NCI-H226 (cell line): ENCODE data around the gene USP1.

ENCODE experiments used
- DNase-seq: peaks from one replicate; pipeline ENCODE4 v3.0.0-alpha.2; 2015

USP1 gene

DNA sequence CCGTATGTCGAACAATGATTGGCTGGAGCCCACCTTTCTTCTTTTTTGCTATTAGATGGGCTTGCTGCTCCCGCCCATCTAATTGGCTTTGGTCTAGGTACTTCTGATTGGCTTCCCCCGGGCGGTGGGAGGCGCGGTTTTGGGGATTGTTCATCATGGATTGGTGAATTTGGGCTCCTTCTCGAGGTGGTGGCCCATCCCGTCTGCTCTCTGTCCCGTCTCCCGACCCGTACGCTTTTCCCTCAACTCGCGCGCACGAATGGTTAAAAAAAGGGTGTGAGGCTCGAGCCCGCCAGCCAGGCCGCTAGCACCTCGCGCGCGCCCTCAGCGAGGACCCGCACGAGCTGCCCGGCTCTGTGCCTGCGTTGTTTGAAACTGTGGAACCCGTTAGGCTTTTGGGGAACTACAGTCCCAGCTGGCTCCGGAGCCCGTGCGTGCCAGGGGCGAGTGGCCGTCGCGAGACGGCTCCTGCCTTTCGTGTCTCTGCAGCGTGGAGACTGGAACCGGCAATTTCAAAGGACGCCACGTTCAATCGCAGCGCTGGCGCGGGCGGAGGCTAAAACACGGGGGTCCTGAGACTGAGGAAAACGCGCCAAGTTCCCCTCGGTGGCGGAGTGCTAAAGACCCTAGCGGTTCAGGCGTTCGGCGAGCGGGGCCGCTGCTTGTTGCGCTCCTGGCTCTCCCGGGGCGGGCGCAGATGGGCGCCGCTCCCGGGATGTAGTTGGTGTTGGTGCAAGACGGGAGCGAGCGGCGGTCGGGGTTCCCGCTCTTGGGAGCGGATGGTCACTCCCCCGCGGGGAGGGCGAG, at the start of gene USP1:
USP1 (plus strand) TSS at position 584 of the 807 bp plus-strand sequence. CDS start 2,819 bp downstream, outside the sequence.
- peak; percentile 100 for DNase-seq

- no peak for DNase-seq
These were observed 47.3 kb upstream of the USP1 start for GRCh38 chr1:62389531-62389930.

DNA sequence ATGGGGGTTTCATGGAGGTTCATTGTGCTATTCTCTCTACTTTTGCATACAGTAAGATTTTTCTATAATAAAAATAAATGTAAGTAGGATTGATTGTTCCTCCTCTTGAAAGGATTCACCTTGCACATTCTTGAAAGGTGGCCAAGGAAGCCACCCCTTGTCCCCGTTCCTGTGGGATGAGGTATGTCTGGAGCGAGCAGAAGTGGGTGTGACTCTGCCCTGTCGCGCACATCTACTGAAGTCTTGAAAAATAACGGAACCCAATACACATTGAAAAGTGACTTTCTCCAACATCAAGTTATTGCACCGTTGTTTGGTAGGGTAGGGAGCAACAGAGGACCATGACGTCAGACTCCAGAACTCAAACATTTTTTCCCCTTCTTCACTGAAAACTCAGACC, 46.8 kb upstream of the USP1 start:
- no peak for DNase-seq

DNA sequence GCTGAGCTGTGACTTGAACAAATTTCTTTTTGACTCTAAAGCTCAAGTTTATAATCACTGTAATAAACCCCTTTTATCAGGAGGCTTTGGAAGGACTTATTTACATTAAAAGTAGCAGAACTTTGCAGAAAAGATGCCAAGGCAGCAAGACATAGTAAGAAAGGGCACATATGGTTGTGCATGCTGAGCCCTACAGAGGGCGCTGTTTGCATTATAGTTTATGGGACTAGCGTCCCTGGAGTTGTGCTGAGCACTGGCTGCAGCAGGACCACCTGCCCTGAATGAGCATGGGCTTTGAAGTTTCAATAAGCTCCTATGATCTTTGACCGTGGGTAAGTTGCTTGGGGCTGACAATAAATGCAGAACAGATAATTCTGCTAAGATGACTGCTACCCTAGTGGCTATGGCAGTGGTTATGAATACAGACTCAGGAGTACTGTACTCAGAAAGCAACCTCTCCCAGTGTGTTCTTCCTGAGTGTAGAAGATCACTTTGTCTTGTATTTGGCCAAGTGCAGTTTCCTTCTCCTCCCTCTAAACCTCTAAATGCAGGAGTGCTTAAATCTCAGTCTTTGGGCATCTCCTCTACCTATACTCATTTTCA, 45.4 kb upstream of the USP1 start:
- DNase-seq = no peak

DNA sequence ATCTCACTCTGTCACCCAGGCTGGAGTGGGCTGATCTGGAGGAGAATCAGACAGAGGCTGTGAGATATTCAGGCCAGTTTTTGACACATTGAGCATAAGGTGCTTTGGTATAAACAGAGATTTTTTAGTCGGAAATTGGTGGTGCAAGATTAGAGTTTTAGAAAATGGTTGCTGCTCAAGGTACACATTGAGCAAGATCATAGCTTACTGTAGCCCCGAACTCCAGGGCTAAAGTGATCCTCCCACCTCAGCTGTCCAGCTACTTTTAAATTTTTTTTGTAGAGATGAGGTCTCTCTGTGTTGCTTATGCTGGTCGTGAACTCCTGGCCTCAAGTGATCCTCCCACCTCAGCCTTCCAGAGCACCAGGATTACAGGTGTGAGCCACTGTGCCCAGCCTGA, 43.9 kb upstream of the USP1 start:
- no peak for DNase-seq

GRCh38 chr1:62394646-62395045, 42.2 kb upstream of the USP1 start:
- no peak for DNase-seq

DNA sequence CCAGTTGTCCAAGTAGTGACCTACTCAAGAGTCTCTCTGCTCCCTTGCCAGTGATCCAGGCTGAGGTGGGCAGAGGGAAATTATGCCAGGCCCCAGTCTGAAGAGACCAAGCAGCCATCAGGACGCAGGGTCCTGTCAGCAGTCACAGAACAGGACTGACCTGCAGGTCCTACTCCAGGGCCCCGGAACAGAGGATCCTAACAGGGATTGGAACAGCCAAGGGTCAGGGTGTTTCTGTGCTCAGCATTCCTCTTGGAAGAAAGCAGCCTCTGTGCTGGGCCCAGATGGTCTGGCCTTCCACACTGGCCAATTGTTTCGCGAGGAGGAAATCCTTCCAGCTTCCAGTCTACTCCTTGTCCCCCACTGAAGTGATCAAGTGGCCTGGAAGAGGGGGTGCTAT, 41.6 kb upstream of the USP1 start:
- no peak for DNase-seq

DNA sequence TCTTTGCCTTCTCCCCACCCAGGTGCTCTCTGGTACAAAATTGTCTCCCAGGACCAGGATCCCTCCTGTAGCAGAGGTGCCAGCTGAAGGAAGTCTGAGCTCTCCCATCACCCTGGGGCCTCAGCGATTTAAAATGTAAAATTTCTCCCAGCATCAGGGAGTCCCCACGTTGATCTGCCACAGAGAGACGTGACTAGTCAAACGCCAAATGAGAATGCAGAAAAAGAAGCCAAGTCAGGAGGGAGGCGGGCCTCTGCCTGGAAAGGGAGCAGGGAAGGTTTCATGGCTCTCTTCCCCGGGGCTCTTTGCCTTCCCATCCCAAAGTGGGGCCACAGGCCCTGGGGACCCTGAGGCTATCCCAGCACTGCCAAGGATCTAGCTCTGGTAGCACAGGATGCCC, 40.0 kb upstream of the USP1 start:
- DNase-seq = no peak

DNA sequence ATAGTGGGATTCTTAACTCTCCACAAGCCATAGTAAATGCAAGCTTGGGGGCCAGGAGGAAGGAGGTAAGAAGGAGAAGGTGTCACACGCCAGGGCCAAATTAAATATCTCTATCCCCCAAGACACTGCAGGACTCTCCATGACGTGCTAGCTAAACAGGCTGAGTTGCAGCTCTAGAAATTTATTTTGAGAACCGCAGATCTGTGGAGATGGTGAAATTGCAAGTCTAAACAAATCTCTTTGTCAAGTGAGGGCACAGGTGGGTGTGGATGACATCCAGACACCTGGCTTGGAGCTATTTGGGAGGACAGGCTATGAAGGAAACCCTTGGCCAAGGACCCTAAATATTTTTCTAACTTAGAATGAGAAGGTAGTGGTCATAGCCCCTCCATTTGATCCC, 39.5 kb upstream of the USP1 start:
- DNase-seq = no peak

DNA sequence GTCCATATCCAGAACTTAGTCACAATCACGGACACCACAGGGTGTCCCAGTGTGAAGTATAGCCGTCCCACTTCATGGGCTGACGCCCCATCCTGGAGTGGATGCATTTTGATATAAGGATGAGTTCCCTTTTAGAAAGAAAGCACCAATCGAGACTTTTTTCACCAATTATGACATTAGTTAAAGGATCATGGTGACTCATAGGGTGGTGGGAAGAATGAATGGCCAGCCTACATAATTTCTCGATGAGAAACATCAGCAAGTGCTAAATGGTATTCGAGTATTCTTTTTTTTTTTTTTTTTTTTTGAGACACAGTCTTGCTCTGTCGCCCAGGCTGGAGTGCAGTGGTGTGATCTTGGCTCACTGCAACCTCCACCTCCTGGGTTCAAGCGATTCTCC, 38.5 kb upstream of the USP1 start:
- peak; percentile 27 for DNase-seq

DNA sequence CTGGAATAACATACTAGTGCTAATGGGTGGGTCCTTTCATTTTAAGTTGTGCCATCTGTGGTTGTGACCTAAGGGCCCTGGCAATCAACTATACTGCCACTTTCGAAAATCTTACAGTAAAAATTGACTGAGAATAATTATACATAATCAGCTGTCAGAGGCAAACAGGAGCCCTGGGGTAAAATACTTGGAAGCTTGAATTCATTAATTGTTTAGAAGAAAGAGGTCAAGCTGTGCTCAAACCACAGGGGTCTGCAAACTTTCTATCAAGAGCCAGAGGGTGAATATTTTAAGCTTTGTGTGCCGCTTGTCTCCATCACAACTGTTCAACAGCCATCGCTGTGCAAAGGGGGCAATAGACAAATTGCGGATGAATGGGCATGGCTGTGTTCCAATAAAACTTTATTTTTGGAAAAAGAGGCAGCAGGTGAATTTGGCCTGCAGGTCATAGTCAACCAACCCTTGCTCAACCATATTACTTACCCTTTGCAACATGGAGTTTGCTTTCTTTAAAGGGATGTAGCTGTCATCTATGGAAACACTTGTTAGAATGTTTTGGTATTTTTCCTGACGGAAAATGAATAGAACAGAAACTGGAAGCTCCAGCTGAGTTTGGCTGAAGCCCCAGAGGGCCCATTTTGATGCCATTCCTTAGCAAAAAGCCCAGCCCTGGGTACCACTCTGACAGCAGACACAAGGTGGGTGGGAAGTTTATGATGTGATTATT, 35.7 kb upstream of the USP1 start:
- DNase-seq = no peak

- DNase-seq = no peak
These were observed 31.6 kb upstream of the USP1 start for GRCh38 chr1:62405247-62405646.

DNA sequence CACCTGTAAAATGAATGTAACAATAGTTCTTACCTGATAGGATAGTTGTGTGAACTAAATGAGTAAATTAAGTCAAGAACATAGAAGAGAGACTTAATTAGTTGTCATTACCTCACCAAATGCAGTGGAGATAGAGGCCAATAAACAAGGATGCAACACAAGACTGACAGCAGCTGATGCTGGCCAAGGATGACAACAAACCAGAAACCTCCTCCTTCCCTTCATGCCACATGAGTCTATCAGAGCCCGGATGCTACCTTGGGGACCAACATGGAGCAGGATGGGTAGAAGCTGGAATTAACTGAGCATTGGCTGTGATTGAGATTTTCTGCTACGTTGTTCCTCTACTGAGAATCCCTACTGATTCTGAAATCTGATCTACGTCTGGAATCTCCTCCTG, 30.3 kb upstream of the USP1 start:
- no peak for DNase-seq

DNA sequence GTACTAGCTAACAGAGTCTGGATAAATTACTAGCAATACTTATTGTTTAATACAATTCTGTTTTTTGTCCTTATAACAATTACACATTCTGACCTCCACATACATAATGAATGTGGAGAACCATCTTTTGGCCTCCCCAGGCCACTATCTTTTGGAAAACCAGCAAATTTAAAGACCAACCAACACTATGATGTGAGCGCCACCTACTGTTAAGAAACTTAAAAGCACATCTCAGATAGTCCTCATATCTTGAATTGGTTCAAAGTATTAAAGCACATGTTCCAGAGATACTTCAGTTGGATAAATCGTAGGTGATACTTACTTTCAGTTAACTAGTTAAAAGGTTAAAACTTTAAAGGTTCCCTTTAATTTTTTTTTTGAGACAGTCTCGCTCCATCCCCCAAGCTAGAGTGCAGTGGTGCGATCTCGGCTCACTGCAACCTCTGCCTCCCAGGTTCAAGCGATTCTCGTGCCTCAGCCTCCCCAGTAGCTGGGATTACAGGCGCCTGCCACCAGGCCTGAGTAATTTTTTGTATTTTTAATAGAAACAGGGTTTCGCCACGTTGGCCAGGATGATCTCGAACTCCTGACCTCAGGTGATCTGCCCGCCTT, 29.3 kb upstream of the USP1 start:
- no peak for DNase-seq

DNA sequence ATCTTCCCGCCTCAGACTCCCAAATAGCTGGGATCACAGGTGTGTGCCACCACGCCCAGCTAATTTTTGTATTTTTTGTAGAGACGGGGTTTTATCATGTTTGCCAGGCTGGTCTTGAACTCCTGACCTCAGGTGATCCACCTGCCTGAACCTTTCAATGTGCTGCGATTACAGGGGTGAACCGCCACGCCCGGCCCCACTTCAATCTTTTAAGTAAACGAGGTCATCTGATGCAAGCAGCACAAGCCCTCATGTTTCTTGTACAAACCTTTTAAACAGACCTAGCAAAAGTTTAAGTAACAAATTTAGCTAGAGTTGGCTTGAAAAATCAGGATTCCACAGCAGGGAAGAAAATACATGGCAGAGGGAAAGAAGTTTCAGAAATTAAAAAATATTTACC, 21.2 kb upstream of the USP1 start:
- DNase-seq = no peak

- DNase-seq = no peak
These were observed 19.4 kb upstream of the USP1 start for GRCh38 chr1:62417351-62417999.

DNA sequence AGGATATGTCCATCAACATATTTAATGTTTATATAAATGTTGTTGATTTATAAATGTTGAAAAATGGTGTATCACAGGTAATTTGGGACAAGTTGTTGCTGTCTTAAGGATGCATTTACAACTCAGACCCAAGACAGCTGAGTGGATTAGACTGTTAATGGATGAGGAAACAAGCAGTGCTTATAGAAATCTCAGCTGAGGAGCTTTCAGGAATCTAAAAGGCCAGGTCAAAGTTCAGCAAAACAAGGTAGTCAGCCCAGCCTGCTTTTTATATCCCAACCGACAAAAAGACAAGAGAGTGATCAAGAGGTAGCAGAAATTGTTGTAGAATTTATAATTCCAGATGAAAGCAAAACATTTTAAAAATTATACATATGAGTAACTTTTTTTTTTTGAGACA, 16.6 kb upstream of the USP1 start:
- no peak for DNase-seq

DNA sequence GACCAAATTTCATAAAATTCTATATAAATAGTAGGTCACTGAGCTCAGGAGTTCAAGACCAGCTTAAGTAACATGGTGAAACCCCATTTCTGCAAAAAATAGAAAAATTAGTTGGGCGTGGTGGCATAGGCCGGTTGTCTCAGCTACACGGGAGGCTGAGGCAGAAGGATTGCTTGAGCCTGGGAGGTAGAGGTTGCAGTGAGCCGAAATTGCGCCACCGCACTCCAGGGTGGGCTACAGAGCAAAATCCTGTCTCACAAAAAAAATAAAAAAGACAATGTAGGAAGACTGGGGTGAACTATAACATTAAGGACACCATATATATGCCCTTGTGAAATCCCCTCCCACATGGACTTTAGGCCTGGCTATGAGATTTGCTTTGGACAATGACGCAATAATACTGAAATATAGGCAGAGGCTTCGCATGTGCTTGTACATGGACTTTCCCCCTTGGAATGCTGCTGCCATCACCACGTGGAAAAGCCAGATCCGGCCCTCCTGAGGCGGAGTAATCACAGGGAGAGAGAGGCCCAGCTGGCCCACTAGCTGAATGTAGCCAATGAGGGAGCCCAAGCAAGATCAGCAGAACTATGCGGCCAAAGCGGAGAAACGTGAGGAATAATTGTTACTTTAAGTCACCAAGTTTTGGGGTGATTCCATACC, 13.1 kb upstream of the USP1 start:
- DNase-seq = no peak

- peak; percentile 25 for DNase-seq
These were observed 12.4 kb upstream of the USP1 start for GRCh38 chr1:62424411-62424810.

DNA sequence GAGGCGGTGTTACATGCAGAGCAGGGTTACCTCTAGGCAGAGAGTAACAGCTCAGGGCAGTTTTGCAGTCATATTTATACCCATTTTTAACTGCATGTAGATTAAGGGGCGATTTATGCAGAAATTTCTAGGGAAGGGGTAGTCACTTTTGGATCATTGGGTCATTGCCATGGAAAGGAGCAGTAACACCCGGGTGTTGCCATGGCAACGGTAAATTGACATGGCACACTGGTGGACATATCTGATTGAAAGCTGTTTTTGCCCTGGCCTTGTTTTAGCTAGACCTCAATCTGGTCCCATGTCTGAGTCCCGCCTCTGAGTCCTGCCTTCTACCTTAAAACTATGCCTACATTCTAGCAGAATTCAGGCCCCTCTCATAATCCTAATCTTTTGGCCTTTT, 11.8 kb upstream of the USP1 start:
- no peak for DNase-seq

- DNase-seq = peak; percentile 29
These were observed 10.6 kb upstream of the USP1 start for GRCh38 chr1:62426237-62426636.

DNA sequence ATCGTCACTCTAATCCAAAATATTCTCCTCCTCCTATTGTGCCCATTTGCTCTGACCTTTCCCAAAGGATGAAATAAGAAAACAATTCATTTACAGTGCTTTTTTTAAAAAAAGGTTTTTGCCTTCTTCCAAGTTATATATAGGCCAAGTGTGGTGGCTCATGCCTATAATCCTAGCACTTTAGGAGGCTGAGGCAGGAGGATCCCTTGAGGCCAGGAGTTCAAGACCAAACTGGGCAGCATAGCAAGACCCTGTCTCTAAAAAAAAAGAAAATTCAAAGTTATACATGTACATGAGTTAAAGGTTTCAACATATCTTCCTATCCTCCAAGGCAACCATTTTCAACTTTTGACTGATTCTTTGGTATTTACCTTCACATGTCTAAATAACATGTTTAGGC, 10.1 kb upstream of the USP1 start:
- DNase-seq = no peak

DNA sequence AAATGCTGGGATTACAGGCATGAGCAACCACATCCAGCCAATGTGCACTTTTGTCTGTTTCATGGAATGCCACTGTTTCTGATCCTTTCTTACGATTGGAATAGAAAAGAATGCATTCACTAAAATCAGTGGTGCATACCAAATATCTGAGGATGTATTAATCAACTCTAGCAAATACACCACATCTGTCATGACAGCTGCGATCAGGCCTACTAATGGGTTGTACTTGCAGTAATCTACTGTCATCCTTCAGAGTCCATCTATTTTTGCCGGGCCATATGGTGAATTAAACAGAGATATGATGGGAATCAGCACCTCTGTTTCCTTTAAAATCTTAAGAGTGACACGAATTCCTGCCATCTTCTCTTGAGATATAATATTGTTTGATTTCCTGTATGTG, 8.5 kb upstream of the USP1 start:
- no peak for DNase-seq
